SJSA1 (cell line): Measurements from ENCODE around the gene ELFN1. TPM values are rescaled to one million over a fixed set of nuclear protein-coding genes. Genes with fewer than 3 reads are reported as not detected.
A peak's percentile ranks its signal among the peaks of the same experiment; 100 is the strongest.

Experiments
- DNase-seq, 2 experiments: peaks; one replicate each; pipeline ENCODE4 v3.0.0-alpha.2; 2015 to 2020; ENCODE audit warnings: low spot score in 2 of 2, low read depth in 1 of 2
- H3K27ac ChIP-seq: fragments of 250-450 bp; sonication (Bioruptor Pico); 2 replicates; pipeline ENCODE4 v1.5.1; 2020; ENCODE audit warnings: mild to moderate bottlenecking, moderate library complexity
- H3K27me3 ChIP-seq: fragments of 250-450 bp; sonication (Bioruptor Pico); replicated peaks from 2 replicates; pipeline ENCODE4 v1.5.1; 2020; ENCODE audit warnings: mild to moderate bottlenecking, moderate library complexity
- H3K36me3 ChIP-seq: fragments of 250-450 bp; sonication (Bioruptor Pico); 2 replicates; pipeline ENCODE4 v1.5.1; 2020; ENCODE audit warnings: mild to moderate bottlenecking
- H3K4me1 ChIP-seq: fragments of 250-450 bp; sonication (Bioruptor Pico); replicated peaks from 2 replicates; pipeline ENCODE4 v1.6.1; 2021; ENCODE audit warnings: mild to moderate bottlenecking
- H3K4me3 ChIP-seq: fragments of 250-450 bp; sonication (Bioruptor Pico); 2 replicates; pipeline ENCODE4 v1.5.1; 2020; ENCODE audit warnings: mild to moderate bottlenecking
- H3K9me3 ChIP-seq: fragments of 250-450 bp; sonication (Bioruptor Pico); replicated peaks from 2 replicates; pipeline ENCODE4 v1.5.1; 2020; ENCODE audit warnings: mild to moderate bottlenecking
- total RNA-seq: library from RNA; depleted of rRNA; stranded (reverse); fragments of >200 nt; shearing (Covaris generic); gene quantifications from 2 replicates; pipeline ENCODE4 v1.2.3, GENCODE V29; 2014

The ELFN1 gene
- total RNA-seq, 1 experiment from 2014 or later, result not detected

DNA sequence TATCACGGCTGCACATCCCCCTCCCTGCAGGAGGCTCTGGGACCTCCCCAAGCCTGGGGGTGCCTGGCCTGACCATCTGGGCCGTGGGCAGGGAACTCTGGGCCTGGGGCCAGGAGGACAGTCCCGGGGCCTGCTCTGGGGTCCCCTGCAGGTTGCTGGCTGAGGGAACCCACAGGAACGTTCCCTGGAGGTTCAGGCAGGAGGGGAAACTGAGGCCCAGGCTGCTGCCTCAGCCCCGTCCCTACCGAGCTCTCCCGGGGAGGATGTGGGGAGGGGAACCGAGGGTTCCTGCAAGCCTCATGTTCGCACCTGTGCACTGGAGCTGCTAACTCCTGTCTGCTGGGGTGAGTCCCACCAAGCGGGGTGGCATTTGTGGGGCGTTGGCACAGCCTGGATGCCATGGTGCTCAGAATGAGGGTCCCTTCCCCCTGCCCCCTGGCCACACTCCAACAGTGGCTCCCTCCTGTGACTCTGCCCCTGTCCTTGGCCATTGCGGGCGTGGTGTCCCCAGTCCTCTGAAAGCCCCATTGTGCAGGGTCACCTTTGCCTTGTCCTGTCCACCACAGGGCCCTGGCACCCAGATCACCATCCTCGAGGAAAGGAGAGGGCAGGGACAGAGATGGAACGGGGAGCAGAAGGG lies 9.4 kb downstream of the ELFN1 start:
- no peaks in the 10 kb centered on the region for H3K36me3 ChIP-seq
- peak in 1 of 2 experiments; percentile 39 for DNase-seq

DNA sequence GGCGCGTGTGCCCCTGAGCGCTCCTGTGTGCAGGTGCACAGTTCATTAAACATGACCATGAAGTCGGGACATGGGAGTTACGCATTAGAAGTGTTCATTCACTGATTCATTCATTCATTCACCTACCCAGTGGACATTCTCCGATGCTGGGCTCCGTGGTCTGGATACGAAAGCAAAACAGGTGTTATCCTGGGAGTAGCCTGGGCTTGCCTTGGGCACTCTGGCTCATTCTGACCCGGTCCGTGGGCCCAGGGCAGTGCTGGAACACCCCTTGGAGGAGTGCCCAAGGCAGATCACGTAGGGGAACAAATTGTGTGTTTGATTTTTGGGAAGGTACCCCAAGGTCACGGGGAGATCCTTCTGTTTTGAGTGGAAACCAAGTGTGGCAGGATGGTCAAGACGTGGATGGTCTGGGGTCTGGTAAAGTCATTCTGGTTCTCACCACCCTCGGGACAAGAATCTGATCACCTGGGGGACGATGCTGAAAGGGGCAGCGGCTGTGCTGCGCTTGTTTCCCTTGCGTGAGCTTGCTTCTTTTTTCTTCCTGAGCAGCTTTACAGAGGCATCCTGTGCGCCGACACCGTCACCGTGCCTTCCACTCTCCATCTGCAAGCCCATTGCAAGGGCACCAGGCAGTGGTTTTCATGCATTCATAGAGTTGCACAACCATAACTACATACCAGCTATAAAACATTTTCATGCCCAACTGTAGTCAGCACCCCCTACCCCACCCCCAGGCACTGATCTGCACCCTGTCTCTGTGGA lies 10.1 kb downstream of the ELFN1 start:
- Histone ChIP-seq H3K4me3 (no peak overlapping the region), H3K36me3 (no peaks in the 10 kb centered on the region), H3K9me3 (0 out of 2 replicates have a peak, but pooled peaks cover 3% of the 10 kb centered on the region), H3K4me1 (no peaks in the 10 kb centered on the region), H3K27ac (no peak overlapping the region), H3K27me3 (no peaks in the 10 kb centered on the region; the same call in 1 of the 2 replicates)
- DNase-seq, result peak in 1 of 2 experiments; percentile 31

More for the DNA sequence above, 9.4 kb downstream of the ELFN1 start:
- H3K9me3 ChIP-seq, result 0 out of 2 replicates have a peak, but pooled peaks cover 2% of the 10 kb centered on the region
- H3K4me1 ChIP-seq, result no peaks in the 10 kb centered on the region
- no peaks in the 10 kb centered on the region; the same call in 1 of the 2 replicates for H3K27me3 ChIP-seq
- no peak overlapping the region for H3K27ac ChIP-seq
- H3K4me3 ChIP-seq, result no peak overlapping the region

DNA sequence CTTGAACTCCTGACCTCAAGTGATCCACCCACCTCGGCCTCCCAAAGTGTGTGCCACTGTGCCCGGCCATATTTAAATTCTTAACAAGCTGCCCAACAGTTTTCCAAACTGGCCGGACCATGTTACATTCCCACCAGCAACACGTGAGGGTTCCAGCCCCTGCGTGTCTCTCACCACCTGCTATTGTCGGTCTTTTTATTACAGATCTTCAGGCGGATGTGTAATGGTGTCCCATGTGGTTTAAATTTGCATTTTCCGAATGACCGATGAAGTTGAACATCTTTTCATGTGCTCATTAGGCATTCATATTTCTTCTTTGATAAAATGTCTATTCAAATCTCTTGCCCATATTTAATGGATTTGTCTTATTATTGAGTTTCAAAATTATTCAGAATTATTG lies 11.5 kb downstream of the ELFN1 start:
- H3K27me3 ChIP-seq, result no peaks in the 10 kb centered on the region; the same call in 1 of the 2 replicates
- H3K4me3 ChIP-seq, result no peak overlapping the region
- no peak overlapping the region for H3K27ac ChIP-seq
- H3K9me3 ChIP-seq, result 0 out of 2 replicates have a peak, but pooled peaks cover 5% of the 10 kb centered on the region
- peak in 1 of 2 experiments; percentile 28 for DNase-seq
- H3K36me3 ChIP-seq, result no peaks in the 10 kb centered on the region
- no peaks in the 10 kb centered on the region for H3K4me1 ChIP-seq

DNA sequence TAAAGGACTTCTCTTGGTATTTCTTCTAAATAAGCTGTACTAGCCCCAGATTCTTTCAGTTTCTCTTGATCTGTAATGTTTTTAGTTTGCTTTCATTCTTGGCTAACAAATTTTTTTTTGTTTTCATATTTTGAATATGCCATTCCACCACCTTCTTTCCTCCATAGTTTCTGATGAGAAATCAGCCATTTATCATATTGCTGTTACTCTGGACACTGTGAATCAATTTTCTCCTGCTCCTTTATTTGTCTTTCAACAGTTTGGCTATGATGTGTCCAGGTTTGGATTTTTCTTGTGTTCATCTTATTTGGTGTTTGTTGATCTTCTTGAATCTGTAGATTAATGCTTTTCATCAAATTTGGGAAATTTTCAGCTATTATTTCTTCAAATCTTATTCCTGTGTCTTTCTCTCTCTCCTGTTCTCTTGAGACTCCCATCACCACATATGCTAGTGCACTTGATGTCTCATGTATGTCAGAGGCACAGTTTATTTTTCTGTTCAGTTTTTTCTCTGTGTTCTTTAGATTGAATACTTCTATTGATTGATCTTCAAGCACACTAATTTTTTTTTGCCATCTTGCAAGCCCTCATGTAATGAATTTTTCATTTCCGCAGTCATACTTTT lies 15.0 kb downstream of the ELFN1 start:
- Histone ChIP-seq H3K4me3 (no peak overlapping the region), H3K27me3 (peaks cover 4% of the 10 kb centered on the region; the same call in 1 of the 2 replicates), H3K9me3 (0 out of 2 replicates have a peak, but pooled peaks cover 5% of the 10 kb centered on the region), H3K27ac (no peak overlapping the region), H3K4me1 (no peaks in the 10 kb centered on the region), H3K36me3 (no peaks in the 10 kb centered on the region)
- no peak for DNase-seq

DNA sequence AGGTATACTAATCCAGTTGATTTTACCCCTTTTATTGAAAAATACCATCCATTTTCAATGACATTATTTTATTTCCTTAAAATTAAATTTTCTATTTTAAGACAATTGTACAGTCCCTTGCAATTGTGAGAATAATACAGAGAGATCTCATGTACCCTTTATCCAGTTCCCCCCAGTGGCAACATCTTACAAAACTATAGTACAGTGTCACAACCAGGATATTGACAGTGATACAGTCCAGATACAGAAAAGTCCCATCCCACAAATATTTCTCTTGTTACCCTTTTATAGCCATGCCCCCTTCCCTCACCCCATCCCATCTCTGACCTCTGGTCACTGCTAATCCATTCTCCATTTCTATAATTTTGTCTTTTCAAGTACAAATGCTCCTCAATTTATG lies 18.5 kb downstream of the ELFN1 start:
- Histone ChIP-seq H3K27ac (no peak overlapping the region), H3K27me3 (peaks cover 4% of the 10 kb centered on the region; the same call in 1 of the 2 replicates), H3K4me3 (no peak overlapping the region), H3K36me3 (no peaks in the 10 kb centered on the region), H3K9me3 (0 out of 2 replicates have a peak, but pooled peaks cover 3% of the 10 kb centered on the region), H3K4me1 (no peaks in the 10 kb centered on the region)
- DNase-seq, result no peak

DNA sequence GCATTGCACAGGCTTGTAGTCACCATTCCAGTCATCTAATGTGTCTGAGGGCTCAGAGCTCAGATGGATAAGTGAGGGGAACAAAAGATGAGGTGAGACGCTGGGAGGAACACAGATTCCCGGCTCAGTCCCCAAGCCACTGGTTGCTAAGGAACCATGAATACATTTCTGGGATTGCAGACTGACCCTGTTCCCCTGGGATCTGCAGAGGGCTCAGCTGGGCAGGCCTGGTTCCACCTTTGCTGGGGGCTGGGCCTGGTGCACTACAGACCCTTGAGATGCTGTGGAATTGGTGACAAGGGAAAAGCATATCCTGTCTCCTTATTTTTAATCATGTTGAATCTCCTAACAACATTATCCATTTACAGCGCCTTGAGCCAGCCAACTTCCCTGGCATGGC lies 19.2 kb downstream of the ELFN1 start:
- peak in 1 of 2 experiments; percentile 17 for DNase-seq
- no peak overlapping the region for H3K27ac ChIP-seq
- H3K27me3 ChIP-seq, result peaks cover 4% of the 10 kb centered on the region; the same call in 1 of the 2 replicates
- no peaks in the 10 kb centered on the region for H3K4me1 ChIP-seq
- H3K9me3 ChIP-seq, result 0 out of 2 replicates have a peak, but pooled peaks cover 3% of the 10 kb centered on the region
- no peaks in the 10 kb centered on the region for H3K36me3 ChIP-seq
- no peak overlapping the region for H3K4me3 ChIP-seq

DNA sequence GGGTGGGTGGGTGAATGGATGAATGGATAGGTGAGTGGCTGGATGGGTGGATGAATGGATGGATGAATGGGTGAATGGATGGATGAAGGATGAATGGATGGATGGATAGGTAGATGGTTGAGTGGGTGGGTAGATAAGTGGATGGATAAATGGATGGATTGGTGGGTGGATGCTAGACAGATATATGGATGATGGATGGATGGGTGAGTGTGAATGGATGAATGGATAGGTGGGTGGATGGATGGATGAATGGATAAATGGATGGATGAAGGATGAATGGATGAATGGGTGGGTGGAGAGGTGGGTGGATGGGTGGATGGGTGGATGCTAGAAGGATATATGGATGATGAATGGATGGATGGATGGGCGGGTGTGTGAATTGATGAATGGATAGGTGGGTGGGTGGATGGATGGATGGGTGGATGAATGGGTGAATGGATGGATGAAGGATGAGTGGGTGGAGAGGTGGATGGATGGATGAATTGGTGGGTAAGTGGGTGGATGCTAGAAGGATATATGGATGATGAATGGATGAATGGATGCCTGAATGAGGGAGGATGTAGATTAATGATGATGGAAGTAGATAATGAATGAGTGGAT lies 20.4 kb downstream of the ELFN1 start:
- H3K9me3 ChIP-seq, result no peaks in the 10 kb centered on the region
- H3K27me3 ChIP-seq, result peaks cover 4% of the 10 kb centered on the region; the same call in 1 of the 2 replicates

GRCh38 chr7:1691096-1691495 lies 21.0 kb downstream of the ELFN1 start:
- Histone ChIP-seq H3K4me3 (no peak overlapping the region), H3K4me1 (no peaks in the 10 kb centered on the region), H3K27ac (no peak overlapping the region), H3K36me3 (no peaks in the 10 kb centered on the region), H3K27me3 (peaks cover 4% of the 10 kb centered on the region; the same call in 1 of the 2 replicates), H3K9me3 (no peaks in the 10 kb centered on the region)
- DNase-seq, result peak in 1 of 2 experiments; percentile 29

More for the DNA sequence above, 20.4 kb downstream of the ELFN1 start:
- H3K4me1 ChIP-seq, result no peaks in the 10 kb centered on the region
- H3K36me3 ChIP-seq, result no peaks in the 10 kb centered on the region
- no peak overlapping the region for H3K4me3 ChIP-seq
- no peak overlapping the region for H3K27ac ChIP-seq
- DNase-seq, result no peak

DNA sequence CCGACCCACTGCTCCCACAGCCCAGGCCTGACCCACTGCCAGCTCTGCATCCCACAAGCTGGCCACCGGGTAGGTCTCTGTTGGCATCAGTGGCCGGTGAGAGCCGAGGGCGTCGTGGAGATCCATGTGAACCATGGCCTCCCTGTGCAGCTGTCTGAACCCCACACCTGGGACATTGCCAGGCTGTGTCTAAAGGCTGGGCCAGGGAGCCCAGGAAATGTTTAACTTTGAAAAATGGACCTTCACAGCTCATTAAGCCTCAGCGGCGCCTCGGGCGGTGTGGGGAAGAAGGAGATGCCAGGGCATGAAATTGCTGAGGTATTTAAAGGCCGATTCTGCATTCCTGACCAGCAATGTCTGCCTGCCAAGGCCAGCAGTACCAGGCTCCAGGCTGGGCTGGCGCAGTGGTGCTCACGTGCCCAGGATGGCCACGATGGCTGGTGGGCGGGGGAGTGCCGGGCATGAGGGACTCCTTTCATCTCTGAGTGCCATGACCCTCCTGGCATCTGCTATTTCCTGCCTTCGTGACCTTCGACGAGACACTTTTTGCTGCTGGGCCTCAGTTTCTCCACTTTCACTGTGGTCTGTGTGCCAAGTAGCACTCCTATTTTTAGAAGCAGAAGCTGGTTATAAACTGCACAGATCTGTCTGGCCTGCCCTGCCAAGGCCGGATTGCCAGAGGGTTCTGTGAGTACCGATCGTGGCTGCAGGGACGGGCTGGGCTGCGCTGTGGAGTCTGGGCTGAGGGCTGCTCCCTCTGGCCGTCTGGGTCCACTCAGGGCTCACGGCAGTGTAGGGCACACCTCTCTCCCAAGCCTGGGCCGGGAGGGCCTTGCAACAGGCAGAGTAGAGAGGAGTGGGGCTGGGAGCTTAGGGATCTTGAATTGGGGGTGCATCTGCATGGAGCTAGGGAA lies 21.8 kb downstream of the ELFN1 start:
- Histone ChIP-seq H3K27ac (no peak overlapping the region), H3K27me3 (peaks cover 4% of the 10 kb centered on the region; the same call in 1 of the 2 replicates), H3K9me3 (no peaks in the 10 kb centered on the region), H3K4me1 (no peaks in the 10 kb centered on the region), H3K4me3 (no peak overlapping the region), H3K36me3 (no peaks in the 10 kb centered on the region)
- peak in 1 of 2 experiments; percentile 41 for DNase-seq

GRCh38 chr7:1692515-1693418 lies 22.7 kb downstream of the ELFN1 start:
- Histone ChIP-seq H3K36me3 (no peaks in the 10 kb centered on the region), H3K4me1 (no peaks in the 10 kb centered on the region), H3K9me3 (no peaks in the 10 kb centered on the region), H3K27ac (no peak overlapping the region), H3K4me3 (no peak overlapping the region), H3K27me3 (peaks cover 4% of the 10 kb centered on the region; the same call in 1 of the 2 replicates)
- DNase-seq, result peak in 1 of 2 experiments; percentile 32

DNA sequence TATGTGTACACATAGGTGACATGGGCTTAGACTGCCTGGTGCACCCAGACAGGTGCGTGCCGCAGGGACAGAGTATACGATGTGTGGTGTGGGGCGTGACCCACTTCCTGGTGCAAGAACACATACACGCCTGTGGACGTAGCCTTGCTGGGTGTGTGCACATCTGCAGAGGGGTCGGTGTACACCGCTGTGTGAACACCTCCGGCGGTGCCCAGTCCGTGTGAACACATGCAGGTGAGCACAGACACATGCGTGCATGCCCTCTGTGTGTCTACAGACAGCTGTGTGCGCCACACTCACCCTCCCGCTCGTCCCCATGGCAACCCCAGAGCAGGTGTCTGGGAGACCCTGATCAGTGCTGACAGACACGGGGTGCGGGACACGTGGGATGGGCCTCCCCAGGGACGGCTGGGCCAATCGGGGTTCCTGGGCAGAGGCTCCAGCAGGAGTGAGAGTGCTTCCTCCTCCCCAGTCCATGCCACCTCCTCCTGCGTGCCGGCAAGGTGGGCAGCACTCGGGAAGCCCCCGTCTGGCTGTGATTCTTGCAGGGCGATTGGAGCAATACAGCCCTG lies 23.4 kb downstream of the ELFN1 start:
- DNase-seq, result peak in 1 of 2 experiments; percentile 42
- no peak overlapping the region for H3K27ac ChIP-seq
- H3K36me3 ChIP-seq, result no peaks in the 10 kb centered on the region
- H3K27me3 ChIP-seq, result 0 out of 2 replicates have a peak, but pooled peaks cover 5% of the 10 kb centered on the region
- H3K9me3 ChIP-seq, result no peaks in the 10 kb centered on the region
- H3K4me3 ChIP-seq, result no peak overlapping the region
- no peaks in the 10 kb centered on the region for H3K4me1 ChIP-seq
